ENCODE results near the gene CDHR3.

The CDHR3 gene

GRCh38 chr7:106029941-106030340, 66.9 kb downstream of the CDHR3 start:
- DNase-seq, result no peak

GRCh38 chr7:106031300-106032035, 68.4 kb downstream of the CDHR3 start:
- peak in 2 of 3 donors; percentile 21 to 25 for DNase-seq

- DNase-seq, result no peak
Measured at GRCh38 chr7:106032295-106032694, 69.2 kb downstream of the CDHR3 start.

DNA sequence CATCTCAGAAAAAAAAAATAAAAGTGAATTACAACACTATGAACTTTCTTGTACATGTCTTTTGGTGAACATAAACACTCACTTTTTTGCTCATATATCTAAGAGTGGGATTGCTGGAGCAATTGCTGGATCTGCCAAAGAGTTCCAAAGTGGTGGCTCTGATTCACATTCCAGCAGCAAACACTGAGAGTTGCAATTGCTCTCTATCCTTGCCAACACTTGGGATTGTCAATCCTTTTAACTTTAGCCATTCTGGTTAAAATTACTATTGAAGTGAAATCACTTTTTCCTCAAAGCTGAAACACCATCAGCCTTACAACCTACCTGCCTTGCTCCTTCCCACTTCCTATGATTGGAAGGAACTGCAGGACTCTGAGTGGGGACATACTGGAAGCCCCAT, 70.7 kb downstream of the CDHR3 start:
- DNase-seq, result no peak

DNA sequence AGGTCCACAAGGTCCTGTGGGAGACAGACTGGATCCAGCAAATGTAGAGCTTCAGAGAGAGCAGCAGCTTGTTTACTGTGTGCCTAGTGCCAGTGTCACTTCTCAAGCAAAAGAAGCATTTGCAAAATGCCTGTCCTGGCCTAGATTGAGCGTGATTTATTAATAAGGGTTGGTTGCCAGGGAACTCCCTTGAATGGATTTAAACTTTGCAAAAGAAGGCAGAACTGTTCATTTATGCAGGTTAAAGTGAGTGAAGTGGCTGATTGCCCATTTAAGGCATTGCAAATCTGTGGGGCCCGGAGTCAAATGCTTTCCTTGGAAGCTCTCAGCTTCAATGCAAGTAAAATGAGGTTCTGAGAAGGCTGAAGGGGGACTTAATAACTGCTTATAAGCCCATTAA, 71.3 kb downstream of the CDHR3 start:
- DNase-seq, result no peak

GRCh38 chr7:106035568-106035967, 72.5 kb downstream of the CDHR3 start:
- DNase-seq, result no peak

DNA sequence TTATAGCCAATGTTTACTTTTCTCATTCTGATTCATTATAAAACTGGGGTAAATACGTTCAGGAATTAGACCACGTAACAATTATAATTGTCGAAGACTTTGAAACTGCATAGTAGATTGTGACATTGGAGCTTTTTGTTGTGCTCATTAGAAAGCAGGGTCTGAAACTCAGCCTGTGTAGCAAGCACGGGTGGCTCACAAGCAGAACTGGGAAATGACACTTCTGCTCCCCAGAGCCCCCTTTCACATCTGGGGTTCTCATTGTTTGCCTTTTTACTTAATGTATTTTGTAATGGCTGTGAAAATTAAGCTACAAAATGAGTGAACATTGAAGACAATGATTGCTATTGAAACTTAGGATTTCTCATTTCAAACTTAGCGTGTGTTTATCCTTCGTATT, 72.9 kb downstream of the CDHR3 start:
- DNase-seq, result no peak

GRCh38 chr7:106037489-106038176, 74.6 kb downstream of the CDHR3 start:
- DNase-seq, result no peak

DNA sequence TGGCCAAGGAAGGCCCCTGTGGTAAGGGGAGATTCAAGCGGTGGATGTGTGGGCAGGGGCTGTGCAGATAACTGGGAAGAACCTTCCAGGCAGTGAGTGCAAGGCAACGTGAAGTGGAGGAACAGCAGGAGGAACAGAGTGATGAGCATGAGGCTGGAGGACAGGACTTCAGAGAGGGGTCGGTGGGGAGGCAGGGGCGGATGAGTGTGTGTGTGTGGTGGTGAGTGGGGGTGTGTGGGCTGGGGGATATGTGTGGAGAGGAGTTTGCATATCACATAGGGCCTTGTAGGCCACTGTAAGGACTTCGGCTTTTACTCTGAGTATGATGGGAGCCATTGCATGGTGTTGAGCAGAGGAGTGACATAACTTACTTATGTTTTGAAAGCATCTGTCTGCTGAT, 75.2 kb downstream of the CDHR3 start:
- DNase-seq, result no peak

DNA sequence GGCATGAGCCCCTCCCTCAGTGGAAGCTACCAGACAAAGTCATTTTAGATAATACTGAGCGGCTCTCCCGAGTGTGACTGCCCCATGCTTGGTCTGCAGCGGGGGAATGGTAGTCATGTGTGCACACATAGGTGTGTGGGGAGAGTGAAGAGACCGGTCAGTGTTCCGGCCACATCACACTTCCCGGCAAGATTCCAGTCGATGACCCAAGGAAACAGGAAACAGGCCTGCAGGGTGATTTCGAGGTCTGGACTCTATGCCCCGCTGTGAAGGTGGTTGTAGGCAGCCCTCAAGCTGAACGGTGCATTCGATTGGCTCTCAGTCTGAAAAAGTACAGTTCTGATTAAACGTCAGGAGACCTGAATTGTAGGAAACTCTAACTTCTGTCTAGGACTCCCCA, 75.9 kb downstream of the CDHR3 start:
- no peak for DNase-seq

DNA sequence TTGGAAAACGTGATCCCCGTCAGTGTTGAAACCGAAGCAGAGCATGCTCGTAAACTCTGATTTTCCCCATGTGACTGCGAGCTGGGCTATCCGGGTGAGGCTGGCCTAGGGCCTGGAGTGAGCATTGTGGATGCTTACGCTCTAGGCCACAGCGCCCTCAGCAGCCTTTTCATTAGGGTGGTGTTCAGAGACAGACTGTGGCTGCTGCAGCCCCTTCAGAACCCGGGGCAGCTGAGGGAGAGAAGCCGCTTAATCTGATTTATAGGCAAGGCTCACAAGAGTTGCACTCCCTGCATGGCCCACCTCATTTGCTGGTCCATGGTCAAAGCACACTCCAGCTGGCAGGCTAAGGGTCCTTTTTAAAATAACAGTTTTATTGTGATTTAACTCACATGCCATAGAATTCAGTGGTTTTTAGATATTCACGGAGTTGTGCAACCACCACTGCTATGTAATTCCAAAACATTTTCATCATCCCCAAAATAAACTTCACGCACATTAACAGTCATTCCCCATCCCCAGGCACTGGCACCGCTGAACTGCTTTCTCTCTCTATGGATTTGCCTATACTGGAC, 76.5 kb downstream of the CDHR3 start:
- no peak for DNase-seq

- DNase-seq, result peak; percentile 68 to 76 (median 72)
Measured at GRCh38 chr7:106041140-106041717, 78.2 kb downstream of the CDHR3 start.

- no peak for DNase-seq
Measured at GRCh38 chr7:106042196-106042611, 79.1 kb downstream of the CDHR3 start.

- DNase-seq, result no peak
Measured at GRCh38 chr7:106045139-106045538, 82.1 kb downstream of the CDHR3 start.

DNA sequence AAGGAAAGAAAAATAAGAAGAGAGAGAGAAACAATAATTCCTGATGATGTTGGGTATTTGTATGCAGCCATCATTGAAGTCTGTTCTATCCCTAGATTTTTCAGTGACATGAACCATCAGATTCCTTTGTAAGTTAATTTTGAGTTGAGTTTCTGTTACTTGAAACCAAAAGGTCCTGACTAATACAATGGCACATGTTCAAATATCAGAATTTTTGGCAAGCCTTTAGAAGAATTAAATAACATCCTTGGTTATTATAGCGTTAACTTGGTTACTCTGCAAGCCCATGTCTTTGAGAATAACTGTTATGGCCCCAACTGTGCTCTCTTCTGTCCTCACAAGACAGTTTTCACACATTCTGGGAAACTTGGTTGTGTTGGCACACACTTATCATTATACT, 82.5 kb downstream of the CDHR3 start:
- DNase-seq, result no peak

- no peak for DNase-seq
Measured at GRCh38 chr7:106047184-106047583, 84.1 kb downstream of the CDHR3 start.

GRCh38 chr7:106047818-106048705, 85.0 kb downstream of the CDHR3 start:
- no peak for DNase-seq

DNA sequence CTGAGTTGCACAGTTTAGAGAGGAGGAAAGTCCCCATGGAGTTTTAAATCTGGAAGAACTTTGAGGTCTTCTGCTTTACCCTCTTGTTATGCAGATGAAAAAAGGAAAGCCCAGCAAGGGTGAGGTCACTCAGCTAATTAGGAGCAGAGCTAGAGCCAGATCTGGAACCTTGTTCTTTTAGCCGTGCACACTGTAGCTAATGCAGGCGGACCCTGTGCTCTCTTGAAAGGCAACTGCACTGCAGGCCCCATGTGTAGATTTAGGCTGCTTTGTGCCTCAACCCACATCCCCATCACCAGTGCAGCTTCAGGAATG, 85.6 kb downstream of the CDHR3 start:
- no peak for DNase-seq

- DNase-seq, result no peak
Measured at GRCh38 chr7:106049139-106049752, 86.2 kb downstream of the CDHR3 start.

DNA sequence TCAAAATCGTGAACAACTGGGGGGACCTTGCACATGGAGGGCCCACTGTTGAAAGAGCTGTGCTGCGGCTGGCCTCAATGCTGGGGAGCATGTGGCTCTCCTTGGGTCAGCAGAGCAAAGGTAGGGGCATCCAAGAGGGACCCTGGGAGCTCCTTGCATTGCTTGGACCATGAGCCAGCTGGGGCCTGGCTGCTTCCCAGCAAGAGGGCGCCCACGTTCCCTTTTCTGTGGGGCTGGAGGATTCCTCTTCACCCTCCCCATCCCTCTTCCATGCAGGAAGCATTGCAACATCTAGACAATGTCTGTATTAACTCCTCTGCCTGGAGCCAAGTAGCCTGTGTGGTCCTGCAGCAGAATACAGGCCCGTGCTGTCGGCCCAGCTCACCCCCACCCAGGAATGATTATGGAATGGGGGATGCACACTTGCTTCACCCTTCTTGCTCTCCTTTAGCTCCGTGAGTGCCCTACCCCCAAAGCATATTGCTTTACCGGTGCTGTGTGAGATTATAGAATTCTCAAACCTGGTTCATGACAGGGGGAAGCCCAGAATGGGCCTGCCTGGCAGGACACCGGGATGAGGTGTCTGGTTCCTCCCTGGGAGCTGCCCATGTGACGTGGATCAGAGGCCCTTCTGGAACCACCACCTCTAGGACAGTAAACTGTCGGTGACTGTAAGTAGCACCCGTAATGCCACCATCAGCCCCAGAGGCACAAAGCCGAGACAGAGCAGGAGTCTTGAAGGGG, 87.1 kb downstream of the CDHR3 start:
- peak; percentile 45 to 57 (median 47) for DNase-seq

GRCh38 chr7:106050746-106051117, 87.7 kb downstream of the CDHR3 start:
- DNase-seq, result no peak

GRCh38 chr7:106052681-106053080, 89.6 kb downstream of the CDHR3 start:
- no peak for DNase-seq
